ENCODE results near the gene CHM. TPM values are rescaled to one million over a fixed set of nuclear protein-coding genes. Genes with fewer than 3 reads are reported as not detected.

The CHM gene
- total and polyA plus RNA-seq, 2 of the 8 experiments (the other 6 are each of a cell fraction or from before 2014, with no cell fraction given), result 8.6 to 15.5 TPM

- H2BK5ac ChIP-seq (ENCODE audit: low read depth, low read length), result no peak overlapping the region
- H3K23me2 ChIP-seq (ENCODE audit: low read depth, low read length), result no peaks in the 10 kb centered on the region
- H2BK12ac ChIP-seq (ENCODE audit: low read depth, low read length), result no peak overlapping the region
- H3K4me1 ChIP-seq (replicated peaks in 1 of 4; ENCODE audit: control insufficient read depth in 3 of 4, insufficient read depth in 4 of 4, low read length in 3 of 4), result peaks cover 0 to 2% (median 0%) of the 10 kb centered on the region in 4 experiments; a peak in 4 of 7 replicates
- DNase-seq (ENCODE audit: low read depth in 1 of 2, low spot score in 2 of 2) (no peak), FAIRE-seq (no peak)
- H4K20me1 ChIP-seq (replicated peaks in 1 of 2; ENCODE audit: control insufficient read depth in 1 of 2, insufficient read depth in 2 of 2, low read length in 2 of 2), result no peaks in the 10 kb centered on the region
- no peak overlapping the region for H2AK5ac ChIP-seq (ENCODE audit: low read depth, low read length)
- no peak overlapping the region for H4K5ac ChIP-seq (ENCODE audit: insufficient read length, low read depth, low read length)
- no peak overlapping the region for H2BK20ac ChIP-seq (ENCODE audit: low read length)
- H3K79me1 ChIP-seq (ENCODE audit: low read depth, low read length), result no peaks in the 10 kb centered on the region
- H2BK15ac ChIP-seq (ENCODE audit: low read length), result no peak overlapping the region
- no peaks in the 10 kb centered on the region for H3K27me3 ChIP-seq (replicated peaks in 1 of 4; ENCODE audit: control insufficient read depth in 3 of 4, extremely low read depth in 1 of 4, insufficient read depth in 3 of 4, low read length in 3 of 4)
- no peak overlapping the region for H3K27ac ChIP-seq (ENCODE audit: low read depth, low read length)
- no peak for TF ChIP-seq JUND (IDR thresholded peaks at IDR 0.05; ENCODE audit: low read length)
- TF ChIP-seq CREB1 (IDR thresholded peaks at IDR 0.05), result no peak
- TF ChIP-seq EZH2 (IDR thresholded peaks at IDR 0.05; ENCODE audit: low read depth, low read length, severe bottlenecking), result no peak
- TF ChIP-seq TEAD4 (IDR thresholded peaks at IDR 0.05; ENCODE audit: low read depth, low read length), result no peak
- TF ChIP-seq YY1 (IDR thresholded peaks at IDR 0.05; ENCODE audit: low read depth, low read length), result no peak
- no peak for TF ChIP-seq TAF7 (optimal IDR thresholded peaks at IDR 0.05; ENCODE audit: borderline replicate concordance, low read depth, low read length)
- no peak for TF ChIP-seq MAX (IDR thresholded peaks at IDR 0.05)
- TF ChIP-seq CHD2 (IDR thresholded peaks at IDR 0.05; ENCODE audit: low read length), result no peak
- TF ChIP-seq TCF12 (IDR thresholded peaks at IDR 0.05; ENCODE audit: low read depth, low read length), result no peak
- H3K23ac ChIP-seq (ENCODE audit: insufficient read length), result no peak overlapping the region
- H3K4ac ChIP-seq (replicated peaks; ENCODE audit: insufficient read length, low read depth, low read length), result no peak overlapping the region
- H3K4me2 ChIP-seq (ENCODE audit: insufficient read depth in 1 of 2, low read depth in 2 of 2, low read length in 2 of 2), result no peak overlapping the region
- H4K8ac ChIP-seq (ENCODE audit: extremely low read depth, insufficient read depth, low read length), result no peak overlapping the region
- H3K14ac ChIP-seq (ENCODE audit: insufficient read length), result no peak overlapping the region
- no peak overlapping the region for H2AFZ ChIP-seq (ENCODE audit: low read length)
- H2BK120ac ChIP-seq (replicated peaks; ENCODE audit: low read depth, low read length), result no peak overlapping the region
- no peak overlapping the region for H3K18ac ChIP-seq (ENCODE audit: extremely low read depth, low read length)
- ChIA-PET CTCF (ENCODE audit: partially characterized antibody) (no interaction called here), POLR2A (ENCODE audit: partially characterized antibody) (no interaction called here)
- no peaks in the 10 kb centered on the region for H3K9me3 ChIP-seq (ENCODE audit: insufficient read depth in 2 of 2, low read depth in 1 of 2, low read length in 1 of 2)
- H4K91ac ChIP-seq (replicated peaks; ENCODE audit: insufficient read length, low read length), result no peak overlapping the region
- no peak overlapping the region for H3K4me3 ChIP-seq (ENCODE audit: extremely low read depth in 1 of 4, insufficient read depth in 2 of 4, low read depth in 3 of 4, low read length in 4 of 4)
- no peak overlapping the region for H3K56ac ChIP-seq (replicated peaks; ENCODE audit: insufficient read length, low read depth, low read length)
- H3K79me2 ChIP-seq (ENCODE audit: control insufficient read depth in 1 of 2, insufficient read depth in 2 of 2, low read length in 2 of 2), result peaks cover 0 to 19% of the 10 kb centered on the region in 2 experiments; a peak in 2 of 4 replicates
- H3K9ac ChIP-seq (replicated peaks in 1 of 4; ENCODE audit: extremely low read depth in 1 of 4, low read depth in 3 of 4, low read length in 3 of 4), result no peak overlapping the region
- WGBS, 2 experiments (ENCODE audit: extremely low coverage in 1 of 2, insufficient coverage in 1 of 2, insufficient read length in 1 of 2, insufficient replicate concordance in 2 of 2, low coverage in 1 of 2, low lambda C conversion rate in 2 of 2, missing lambda C conversion rate in 1 of 2), result 88% methylated on average over 3 of the region's 3 CpGs; no CpG with 5 or more reads in 1 of the 2 experiments
- no peaks in the 10 kb centered on the region for H3K36me3 ChIP-seq (ENCODE audit: control insufficient read depth in 2 of 4, insufficient read depth in 4 of 4, low read length in 3 of 4)
These were observed 33.6 kb downstream of the CHM start for GRCh38 chrX:86013792-86014191.
